Mononuclear cell (primary cell): ENCODE measurements around the gene MRC1. TPM values are rescaled to one million over a fixed set of nuclear protein-coding genes. Genes with fewer than 3 reads are reported as not detected.

Source experiments
- H3K27me3 ChIP-seq: 2 replicates; pipeline ENCODE4 v1.6.0; 2011; ENCODE audit warnings: low read length, control low read depth; ENCODE audit not compliant: insufficient read depth
- H3K4me1 ChIP-seq: 2 replicates; pipeline ENCODE4 v1.5.1; 2011; ENCODE audit warnings: mild to moderate bottlenecking, low read length, control low read depth; ENCODE audit not compliant: insufficient read depth
- H3K4me3 ChIP-seq: 2 replicates; pipeline ENCODE4 v1.5.1; 2011; ENCODE audit warnings: mild to moderate bottlenecking, low read length, moderate library complexity
- H3K9me3 ChIP-seq: 2 replicates; pipeline ENCODE4 v1.5.1; 2011; ENCODE audit warnings: low read depth, mild to moderate bottlenecking, control low read depth, low read length
- total RNA-seq: library from RNA; depleted of rRNA; stranded (reverse); fragments of >200 nt; gene quantifications from one replicate; pipeline ENCODE4 v1.2.3, GENCODE V29; 2012

Gene MRC1
- total RNA-seq, result 0.21 TPM

GRCh38 chr10:17808971-17809841 lies at the start of gene MRC1:
TSS of gene MRC1 (plus strand) at chr10:17809348. CDS start at chr10:17809466, 118 bp downstream.
- Histone ChIP-seq H3K4me3 (no peak within 1 kb of the TSS), H3K9me3 (no peaks in the 10 kb centered on the region), H3K27me3 (no peaks in the 10 kb centered on the region), H3K4me1 (peaks cover 14% of the 10 kb centered on the region)

GRCh38 chr10:17764142-17764541 lies 45.0 kb upstream of the MRC1 start:
- Histone ChIP-seq H3K4me1 (peaks cover 2% of the 10 kb centered on the region), H3K27me3 (no peaks in the 10 kb centered on the region), H3K9me3 (no peaks in the 10 kb centered on the region), H3K4me3 (no peak overlapping the region)

DNA sequence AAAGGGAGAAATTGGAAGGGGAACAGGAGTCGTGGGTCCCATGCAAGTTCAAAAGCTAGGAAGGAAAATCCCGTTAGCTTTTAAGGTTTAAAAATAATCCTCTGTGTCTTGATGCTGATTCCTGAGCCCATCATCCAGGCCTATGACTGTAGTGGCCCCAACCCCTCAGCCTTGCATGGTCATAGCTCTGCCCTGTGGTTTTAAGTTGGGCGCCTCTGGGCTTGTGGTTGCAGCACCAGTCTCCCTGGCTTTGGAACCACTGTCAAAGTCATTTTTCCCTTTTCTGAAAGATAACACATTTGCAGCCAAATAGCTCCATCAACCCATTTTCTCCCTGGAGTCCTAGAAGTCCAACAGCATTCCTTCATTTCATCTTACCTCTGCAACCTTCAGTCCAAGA lies 43.5 kb upstream of the MRC1 start:
- no peak overlapping the region for H3K4me3 ChIP-seq
- no peaks in the 10 kb centered on the region for H3K27me3 ChIP-seq
- H3K4me1 ChIP-seq, result peaks cover 6% of the 10 kb centered on the region
- no peaks in the 10 kb centered on the region for H3K9me3 ChIP-seq

- Histone ChIP-seq H3K27me3 (no peaks in the 10 kb centered on the region), H3K4me3 (no peak overlapping the region), H3K9me3 (no peaks in the 10 kb centered on the region), H3K4me1 (peaks cover 11% of the 10 kb centered on the region)
Observed at GRCh38 chr10:17766731-17767130, 42.4 kb upstream of the MRC1 start.

DNA sequence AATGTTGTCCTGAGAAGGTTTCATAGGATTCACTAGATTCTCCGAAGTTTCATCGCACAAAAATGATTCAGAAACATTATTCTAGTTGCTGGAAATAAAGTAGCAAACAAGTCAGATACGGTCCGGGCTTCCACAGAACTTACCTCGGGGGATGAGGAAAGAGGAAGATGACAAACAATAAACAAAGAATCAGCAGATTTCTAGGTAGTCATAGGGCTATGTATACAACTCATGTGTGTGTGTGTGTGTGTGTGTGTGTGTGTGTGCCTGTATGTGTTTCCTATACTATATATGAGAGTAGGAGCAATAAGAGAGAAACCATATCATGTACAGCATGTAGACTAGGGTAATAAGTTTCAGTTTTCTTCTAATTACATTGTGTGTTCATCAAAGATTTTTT lies 40.7 kb upstream of the MRC1 start:
- Histone ChIP-seq H3K4me1 (peaks cover 11% of the 10 kb centered on the region), H3K4me3 (no peak overlapping the region), H3K9me3 (no peaks in the 10 kb centered on the region), H3K27me3 (no peaks in the 10 kb centered on the region)

- peaks cover 11% of the 10 kb centered on the region for H3K4me1 ChIP-seq
- H3K4me3 ChIP-seq, result no peak overlapping the region
- H3K9me3 ChIP-seq, result no peaks in the 10 kb centered on the region
- H3K27me3 ChIP-seq, result no peaks in the 10 kb centered on the region
Observed at GRCh38 chr10:17768957-17769356, 40.2 kb upstream of the MRC1 start.

GRCh38 chr10:17771017-17771416 lies 38.1 kb upstream of the MRC1 start:
- Histone ChIP-seq H3K4me1 (peaks cover 11% of the 10 kb centered on the region), H3K27me3 (no peaks in the 10 kb centered on the region), H3K4me3 (no peak overlapping the region), H3K9me3 (no peaks in the 10 kb centered on the region)

GRCh38 chr10:17779784-17780183 lies 29.4 kb upstream of the MRC1 start:
- Histone ChIP-seq H3K4me1 (peaks cover 13% of the 10 kb centered on the region), H3K27me3 (no peaks in the 10 kb centered on the region), H3K9me3 (no peaks in the 10 kb centered on the region), H3K4me3 (no peak overlapping the region)

DNA sequence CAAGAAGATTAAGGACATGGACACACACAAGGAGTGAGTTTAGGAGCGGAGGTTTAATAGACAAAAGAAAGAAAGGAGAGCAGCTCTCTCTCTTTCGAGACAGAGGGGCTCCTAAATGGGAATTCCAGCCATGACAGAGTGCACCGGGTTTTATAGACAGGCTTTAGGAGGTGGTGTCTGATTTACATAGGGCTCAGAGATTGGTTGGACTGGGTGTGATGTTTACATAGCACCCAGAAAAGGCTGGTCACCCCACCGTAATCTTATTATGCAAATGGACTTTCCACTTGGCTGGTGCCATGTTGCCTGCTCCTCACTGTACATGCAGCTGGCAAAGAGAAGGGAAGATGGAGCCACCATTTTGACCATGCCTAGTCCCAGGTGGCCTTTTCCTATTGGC lies 28.4 kb upstream of the MRC1 start:
- Histone ChIP-seq H3K27me3 (no peaks in the 10 kb centered on the region), H3K4me1 (peaks cover 23% of the 10 kb centered on the region), H3K4me3 (no peak overlapping the region), H3K9me3 (no peaks in the 10 kb centered on the region)

- Histone ChIP-seq H3K9me3 (no peaks in the 10 kb centered on the region), H3K4me1 (peaks cover 31% of the 10 kb centered on the region), H3K27me3 (no peaks in the 10 kb centered on the region), H3K4me3 (no peak overlapping the region)
Observed at GRCh38 chr10:17781856-17782255, 27.3 kb upstream of the MRC1 start.

DNA sequence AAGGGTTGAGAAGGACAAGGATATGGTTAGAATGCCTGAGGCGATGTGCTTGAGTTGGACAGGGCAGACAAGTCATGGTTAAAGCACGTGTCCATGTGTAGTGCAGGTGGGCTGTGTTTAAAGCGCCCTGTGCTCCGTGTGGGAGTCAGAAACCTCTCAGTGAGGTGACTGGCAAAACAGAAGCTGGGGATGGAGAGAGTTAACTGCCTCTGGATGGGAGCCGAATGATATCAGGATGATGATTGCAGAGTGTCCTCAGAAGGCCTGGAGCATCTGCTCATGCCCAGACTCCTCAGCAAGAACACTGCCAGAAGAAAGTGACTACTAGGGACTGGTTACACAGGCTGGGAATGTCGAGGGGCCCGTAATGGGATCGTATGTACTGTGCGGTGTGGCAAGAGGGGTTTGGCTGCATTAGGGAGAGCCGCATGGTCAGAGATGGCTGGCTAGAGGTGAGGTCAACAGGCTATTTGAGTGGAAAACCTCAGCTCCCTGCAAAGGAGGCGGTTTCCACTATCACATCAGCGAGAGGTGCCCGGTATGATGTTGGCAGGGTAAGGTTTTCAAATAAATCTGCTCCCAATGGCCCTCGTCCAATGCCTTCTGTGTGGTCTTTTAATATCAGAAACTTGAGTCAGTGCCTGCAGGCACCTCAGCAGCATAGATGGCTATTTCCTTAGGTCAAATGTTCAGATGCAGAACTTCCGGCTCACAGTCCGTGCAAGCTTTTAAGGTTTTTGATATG lies 26.1 kb upstream of the MRC1 start:
- peaks cover 31% of the 10 kb centered on the region for H3K4me1 ChIP-seq
- H3K27me3 ChIP-seq, result no peaks in the 10 kb centered on the region
- H3K9me3 ChIP-seq, result no peaks in the 10 kb centered on the region
- no peak overlapping the region for H3K4me3 ChIP-seq

DNA sequence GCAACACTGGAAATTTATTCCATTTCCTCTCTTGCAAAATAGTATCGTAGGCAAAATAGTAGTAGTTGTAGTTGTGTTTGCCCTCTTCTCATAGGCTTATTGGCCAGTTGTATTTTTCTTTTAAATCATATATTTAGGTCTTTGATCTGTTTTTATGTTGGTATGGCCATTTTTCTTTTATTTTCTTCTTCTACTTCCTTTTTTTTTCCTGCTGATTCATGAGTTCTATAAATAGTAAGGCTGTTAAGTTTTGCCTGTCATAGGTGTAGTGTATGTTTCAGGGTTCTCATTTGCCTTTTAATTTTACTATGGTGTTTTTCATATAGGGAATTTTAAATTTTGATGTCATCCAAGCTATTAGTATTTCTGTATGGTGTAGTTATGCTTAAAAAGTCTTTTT lies 25.4 kb upstream of the MRC1 start:
- Histone ChIP-seq H3K4me3 (no peak overlapping the region), H3K4me1 (peaks cover 31% of the 10 kb centered on the region), H3K27me3 (no peaks in the 10 kb centered on the region), H3K9me3 (no peaks in the 10 kb centered on the region)

- peaks cover 31% of the 10 kb centered on the region for H3K4me1 ChIP-seq
- H3K4me3 ChIP-seq, result no peak overlapping the region
- no peaks in the 10 kb centered on the region for H3K9me3 ChIP-seq
- H3K27me3 ChIP-seq, result no peaks in the 10 kb centered on the region
Observed at GRCh38 chr10:17784688-17785087, 24.5 kb upstream of the MRC1 start.

- peaks cover 31% of the 10 kb centered on the region for H3K4me1 ChIP-seq
- no peaks in the 10 kb centered on the region for H3K9me3 ChIP-seq
- H3K4me3 ChIP-seq, result no peak overlapping the region
- H3K27me3 ChIP-seq, result no peaks in the 10 kb centered on the region
Observed at GRCh38 chr10:17785276-17785930, 23.7 kb upstream of the MRC1 start.
